ENCODE measurements around the gene IL23R. TPM values are rescaled to one million over a fixed set of nuclear protein-coding genes. Genes with fewer than 3 reads are reported as not detected.

The IL23R gene
- total and polyA plus RNA-seq, 2 of the 8 experiments (the other 6 are each of a cell fraction or from before 2014, with no cell fraction given), result not detected

DNA sequence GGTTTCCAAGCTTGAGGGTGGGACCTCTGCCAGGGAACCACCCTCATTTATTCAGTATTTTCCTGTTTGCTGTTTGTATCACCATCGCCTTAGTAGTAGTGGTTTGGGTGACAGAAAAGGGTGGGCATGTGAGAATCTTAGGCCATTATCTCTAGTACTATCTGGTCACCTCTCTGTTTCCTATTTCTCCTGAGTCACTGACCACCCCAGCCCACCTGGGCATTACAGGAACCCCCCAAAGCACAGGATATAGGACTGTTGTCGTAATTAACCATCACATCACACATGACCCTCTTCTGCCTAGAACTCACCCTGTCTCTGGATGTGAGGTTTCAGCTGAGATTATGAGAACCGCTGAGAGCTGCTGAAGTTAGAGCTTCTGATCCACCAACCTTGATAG lies 60.4 kb downstream of the IL23R start:
- H4K20me1 ChIP-seq (replicated peaks in 1 of 2; ENCODE audit: control insufficient read depth in 1 of 2, insufficient read depth in 2 of 2, low read length in 2 of 2), result no peaks in the 10 kb centered on the region
- H2BK12ac ChIP-seq (ENCODE audit: low read depth, low read length), result no peak overlapping the region
- H4K91ac ChIP-seq (replicated peaks; ENCODE audit: insufficient read length, low read length), result no peak overlapping the region
- no peak overlapping the region for H3K4me2 ChIP-seq (ENCODE audit: insufficient read depth in 1 of 2, low read depth in 2 of 2, low read length in 2 of 2)
- H3K23ac ChIP-seq (ENCODE audit: insufficient read length), result no peak overlapping the region
- H4K8ac ChIP-seq (ENCODE audit: extremely low read depth, insufficient read depth, low read length), result no peak overlapping the region
- H4K5ac ChIP-seq (ENCODE audit: insufficient read length, low read depth, low read length), result no peak overlapping the region
- DNase-seq (ENCODE audit: low read depth in 1 of 2, low spot score in 2 of 2) (no peak), FAIRE-seq (no peak)
- ChIA-PET CTCF (ENCODE audit: partially characterized antibody) (interaction anchor here (1.8 to 8.6 kb wide), 3 partner anchors 14 to 297 kb away, joined by 4 to 146 read pairs (median 5); no protein-coding TSS in a partner anchor), POLR2A (ENCODE audit: partially characterized antibody) (no interaction called here)
- no peak overlapping the region for H3K27ac ChIP-seq (ENCODE audit: low read depth, low read length)
- H3K9ac ChIP-seq (replicated peaks in 1 of 4; ENCODE audit: extremely low read depth in 1 of 4, low read depth in 3 of 4, low read length in 3 of 4), result no peak overlapping the region
- H2AFZ ChIP-seq (ENCODE audit: low read length), result no peak overlapping the region
- 87% methylated on average over 3 of the region's 3 CpGs; no CpG with 5 or more reads in 1 of the 2 experiments for WGBS, 2 experiments (ENCODE audit: extremely low coverage in 1 of 2, insufficient coverage in 1 of 2, insufficient read length in 1 of 2, insufficient replicate concordance in 2 of 2, low coverage in 1 of 2, low lambda C conversion rate in 2 of 2, missing lambda C conversion rate in 1 of 2)
- no peaks in the 10 kb centered on the region for H3K36me3 ChIP-seq (ENCODE audit: control insufficient read depth in 2 of 4, insufficient read depth in 4 of 4, low read length in 3 of 4)
- no peak overlapping the region for H3K18ac ChIP-seq (ENCODE audit: extremely low read depth, low read length)
- no peak overlapping the region for H3K4ac ChIP-seq (replicated peaks; ENCODE audit: insufficient read length, low read depth, low read length)
- no peak overlapping the region for H2BK5ac ChIP-seq (ENCODE audit: low read depth, low read length)
- no peaks in the 10 kb centered on the region; a peak in 2 of 7 replicates for H3K4me1 ChIP-seq (replicated peaks in 1 of 4; ENCODE audit: control insufficient read depth in 3 of 4, insufficient read depth in 4 of 4, low read length in 3 of 4)
- H2BK120ac ChIP-seq (replicated peaks; ENCODE audit: low read depth, low read length), result no peak overlapping the region
- TF ChIP-seq BCL11A (IDR thresholded peaks at IDR 0.05; ENCODE audit: low read depth in 2 of 2, low read length in 2 of 2), result no peak
- no peak for TF ChIP-seq JUN (IDR thresholded peaks at IDR 0.05; ENCODE audit: low read depth, low read length)
- no peak overlapping the region for H3K56ac ChIP-seq (replicated peaks; ENCODE audit: insufficient read length, low read depth, low read length)
- no peak overlapping the region for H3K4me3 ChIP-seq (ENCODE audit: extremely low read depth in 1 of 4, insufficient read depth in 2 of 4, low read depth in 3 of 4, low read length in 4 of 4)
- peaks cover 0 to 2% of the 10 kb centered on the region in 2 experiments; a peak in 1 of 4 replicates for H3K9me3 ChIP-seq (ENCODE audit: insufficient read depth in 2 of 2, low read depth in 1 of 2, low read length in 1 of 2)
- H3K23me2 ChIP-seq (ENCODE audit: low read depth, low read length), result no peaks in the 10 kb centered on the region
- no peak overlapping the region for H3K14ac ChIP-seq (ENCODE audit: insufficient read length)
- no peak overlapping the region for H2BK20ac ChIP-seq (ENCODE audit: low read length)
- H3K79me1 ChIP-seq (ENCODE audit: low read depth, low read length), result no peaks in the 10 kb centered on the region
- no peak overlapping the region for H2BK15ac ChIP-seq (ENCODE audit: low read length)
- H3K79me2 ChIP-seq (ENCODE audit: control insufficient read depth in 1 of 2, insufficient read depth in 2 of 2, low read length in 2 of 2), result no peaks in the 10 kb centered on the region
- no peaks in the 10 kb centered on the region for H3K27me3 ChIP-seq (replicated peaks in 1 of 4; ENCODE audit: control insufficient read depth in 3 of 4, extremely low read depth in 1 of 4, insufficient read depth in 3 of 4, low read length in 3 of 4)
- H2AK5ac ChIP-seq (ENCODE audit: low read depth, low read length), result no peak overlapping the region

All from H1 (cell line).